Activated CD8-positive, alpha-beta memory T cell treated with anti-CD3 and anti-CD28 coated beads, Interleukin-2, amount 50 U/mL, for 24 hours (primary cell): ENCODE results near the gene RAMP3.

Experiments used
- DNase-seq: peaks from one replicate; pipeline ENCODE4 v3.0.0-alpha.2; 2020; ENCODE audit errors: extremely low read depth

The RAMP3 gene

GRCh38 chr7:45223078-45223477, 65.5 kb downstream of the RAMP3 start:
- DNase-seq = no peak

GRCh38 chr7:45223728-45224630, 66.4 kb downstream of the RAMP3 start:
- DNase-seq = no peak

GRCh38 chr7:45224832-45225231, 67.2 kb downstream of the RAMP3 start:
- DNase-seq = no peak

GRCh38 chr7:45225311-45225947, 67.8 kb downstream of the RAMP3 start:
- no peak for DNase-seq

DNA sequence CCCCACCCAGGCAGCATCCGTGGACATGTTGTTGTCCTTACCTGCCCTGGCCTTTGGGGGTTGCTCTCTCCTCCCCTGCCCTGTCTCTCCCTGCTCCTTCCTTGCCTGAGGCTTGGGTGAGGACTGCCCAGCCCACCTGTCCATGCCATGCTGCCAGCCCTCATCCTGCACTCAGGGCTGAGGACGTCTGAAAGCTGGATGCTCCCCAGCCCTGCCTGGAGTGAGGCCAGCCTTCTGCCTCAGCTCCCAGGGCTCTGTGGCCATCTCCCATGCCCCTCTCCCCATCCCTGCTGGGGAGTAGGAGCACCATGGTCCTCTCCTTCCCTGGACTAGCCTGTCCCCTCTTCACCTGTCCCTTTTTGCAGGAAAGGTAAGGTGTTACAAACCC, 68.4 kb downstream of the RAMP3 start:
- no peak for DNase-seq

- DNase-seq = no peak
Measured at GRCh38 chr7:45229156-45229920, 71.7 kb downstream of the RAMP3 start.

- no peak for DNase-seq
Measured at GRCh38 chr7:45230083-45230482, 72.5 kb downstream of the RAMP3 start.

- no peak for DNase-seq
Measured at GRCh38 chr7:45230611-45231165, 73.1 kb downstream of the RAMP3 start.

GRCh38 chr7:45233249-45233775, 75.7 kb downstream of the RAMP3 start:
- DNase-seq = no peak
